Measurements from ENCODE around the gene RNF123.

- TF ChIP-seq CTCF (IDR thresholded peaks at IDR 0.05) (peak; percentile 89), REST (IDR thresholded peaks at IDR 0.05; ENCODE audit: insufficient read depth in 1 of 2, low read depth in 2 of 2, low read length in 1 of 2) (no peak), SIN3A (IDR thresholded peaks at IDR 0.05; ENCODE audit: borderline replicate concordance, insufficient read depth, low read depth, low read length) (no peak)
Measured at GRCh38 chr3:49671291-49672288, 17.8 kb upstream of the RNF123 start.

Measured in Panc1 (cell line).